GM12864 (cell line): ENCODE results near the gene RUVBL1.

ENCODE experiments used
- DNase-seq: peaks from one replicate; pipeline ENCODE4 v3.0.0-alpha.2; 2011; ENCODE audit warnings: low read depth
- H3K4me3 ChIP-seq: 2 replicates; pipeline ENCODE4 v1.5.1; 2011; ENCODE audit warnings: mild to moderate bottlenecking, low read depth, low read length, control low read depth
- CTCF ChIP-seq: IDR thresholded peaks from 2 replicates; pipeline ENCODE4 v1.5.1; 2011; ENCODE audit warnings: low read depth, mild to moderate bottlenecking, moderate library complexity, low read length, control low read depth, inconsistent platforms; ENCODE audit errors: missing control alignments

RUVBL1 gene

GRCh38 chr3:128033102-128033501, 90.5 kb downstream of the RUVBL1 start:
- H3K4me3 ChIP-seq, result no peak overlapping the region
- DNase-seq, result no peak
- no peak for TF ChIP-seq CTCF
